NCI-H2081 (cell line): ENCODE results near the gene LANCL2.

Source experiments
- DNase-seq, 2 experiments: peaks; one replicate each; lab custom pipeline; 2025; lab: John Stamatoyannopoulos, UW

LANCL2 gene

DNA sequence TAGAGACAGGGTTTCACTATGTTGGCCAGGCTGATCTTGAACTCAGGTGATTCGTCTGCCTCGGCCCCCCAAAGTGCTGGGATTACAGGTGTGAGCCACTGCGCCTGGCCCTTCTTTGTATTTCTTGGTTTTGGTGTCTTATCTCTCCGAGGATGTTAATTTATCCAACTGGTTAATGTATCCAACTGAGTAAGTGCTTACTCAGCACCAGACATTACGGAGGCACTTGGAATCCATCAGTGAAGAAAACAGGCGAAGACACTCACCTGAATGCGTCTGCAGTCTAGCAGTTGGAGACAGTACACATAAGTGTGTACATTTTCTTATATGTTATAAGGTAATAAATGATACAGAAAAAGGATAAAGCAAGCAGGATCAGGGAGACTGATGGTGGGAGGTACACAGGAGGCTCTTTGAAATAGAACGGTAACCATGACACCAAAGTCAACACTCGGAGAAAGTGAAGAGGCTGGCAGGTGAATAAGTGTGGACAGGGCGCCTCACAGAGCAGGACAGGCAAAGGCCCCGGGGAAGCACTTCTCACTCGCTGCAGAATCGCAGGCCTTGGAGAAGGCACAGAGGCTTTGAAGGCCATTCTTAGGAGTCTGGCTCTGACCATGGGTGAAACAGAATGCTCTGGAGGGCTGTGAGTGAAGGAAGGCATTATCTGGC is 73.1 kb downstream of the LANCL2 start:
- peak; percentile 43 to 87 for DNase-seq

DNA sequence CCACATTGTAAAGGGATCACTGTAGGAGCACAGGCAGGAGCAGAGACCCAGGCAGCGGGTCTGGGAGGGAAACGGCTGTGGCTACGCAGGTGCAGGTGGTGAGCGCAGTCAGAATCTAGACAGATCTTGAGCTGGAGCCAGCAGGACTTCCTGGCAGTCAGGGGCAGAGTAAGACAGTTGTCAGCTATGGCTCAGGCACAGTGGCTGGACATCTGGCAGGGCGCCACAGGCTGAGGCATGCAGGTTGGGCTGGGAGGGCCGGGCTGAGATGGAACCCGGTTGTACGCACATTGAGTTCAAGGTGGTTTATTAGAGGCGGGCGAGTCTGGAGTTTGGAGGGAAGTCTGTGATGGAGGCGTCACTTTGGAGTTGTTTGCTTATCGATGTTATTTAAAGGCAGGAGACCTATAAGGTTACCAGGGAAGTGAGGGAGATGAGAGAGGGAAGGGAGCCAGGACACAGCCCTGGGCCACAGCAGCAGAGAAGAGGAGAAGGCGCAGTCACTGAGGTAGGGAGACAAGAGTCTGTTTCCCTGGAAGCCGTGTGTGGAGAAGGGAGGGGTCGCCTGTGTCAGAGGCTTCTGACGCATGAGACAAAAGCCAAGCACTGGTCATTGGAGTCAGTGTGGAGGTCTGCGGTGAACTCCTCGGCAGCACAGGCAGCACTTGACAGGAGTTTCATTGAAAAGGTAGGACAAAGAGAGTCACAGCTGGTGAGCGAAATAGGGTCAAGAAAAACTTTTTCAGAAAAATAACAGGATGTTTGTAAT is 73.8 kb downstream of the LANCL2 start:
- DNase-seq = peak; percentile 58 to 91

GRCh38 chr7:55439627-55440026 is 74.5 kb downstream of the LANCL2 start:
- peak; percentile 31 to 61 for DNase-seq

- DNase-seq = no peak
Observed at GRCh38 chr7:55440040-55440690, 75.0 kb downstream of the LANCL2 start.

- DNase-seq = no peak
Observed at GRCh38 chr7:55441002-55441401, 75.9 kb downstream of the LANCL2 start.

- DNase-seq = no peak
Observed at GRCh38 chr7:55441774-55442522, 76.8 kb downstream of the LANCL2 start.

DNA sequence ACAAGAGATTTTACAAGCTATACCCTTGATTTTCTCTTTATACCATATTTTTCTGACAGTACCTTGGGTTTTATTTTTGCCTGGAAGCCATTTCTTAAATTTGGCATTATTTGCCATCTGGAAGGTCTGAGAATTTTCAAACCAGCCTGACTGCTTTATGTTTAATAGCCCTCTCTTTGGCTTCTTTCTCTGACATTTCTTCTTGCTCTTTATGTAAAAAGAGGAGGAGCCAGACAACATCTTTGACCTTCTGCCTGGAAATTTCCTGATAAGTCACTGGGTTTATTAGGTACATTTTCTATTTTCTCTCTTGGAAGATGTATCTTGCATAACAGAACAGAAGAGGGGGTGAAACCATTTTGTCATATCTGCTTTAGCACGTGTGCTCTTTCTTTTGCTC is 79.6 kb downstream of the LANCL2 start:
- no peak for DNase-seq

DNA sequence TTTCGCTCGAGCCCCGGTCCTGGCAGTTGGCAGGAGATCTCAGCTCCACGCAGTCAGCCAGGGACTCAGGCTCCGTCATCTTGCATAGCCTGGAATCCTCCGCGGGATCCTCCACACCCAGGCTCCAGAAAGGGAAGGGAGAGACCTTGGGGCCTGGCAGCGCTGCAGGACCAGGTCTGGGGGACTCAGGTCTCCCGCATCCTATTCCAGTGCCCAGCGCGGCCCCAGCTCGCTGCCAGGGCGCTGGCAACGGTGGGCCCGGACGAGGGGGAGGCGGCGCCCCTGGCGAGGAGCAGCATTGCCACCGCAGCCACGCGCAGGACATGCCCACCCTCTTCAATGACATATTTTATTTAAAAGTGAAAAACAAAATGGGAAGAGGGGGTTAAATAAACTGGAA is 83.4 kb downstream of the LANCL2 start:
- DNase-seq = no peak

GRCh38 chr7:55449205-55449991 is 84.3 kb downstream of the LANCL2 start:
- no peak for DNase-seq

DNA sequence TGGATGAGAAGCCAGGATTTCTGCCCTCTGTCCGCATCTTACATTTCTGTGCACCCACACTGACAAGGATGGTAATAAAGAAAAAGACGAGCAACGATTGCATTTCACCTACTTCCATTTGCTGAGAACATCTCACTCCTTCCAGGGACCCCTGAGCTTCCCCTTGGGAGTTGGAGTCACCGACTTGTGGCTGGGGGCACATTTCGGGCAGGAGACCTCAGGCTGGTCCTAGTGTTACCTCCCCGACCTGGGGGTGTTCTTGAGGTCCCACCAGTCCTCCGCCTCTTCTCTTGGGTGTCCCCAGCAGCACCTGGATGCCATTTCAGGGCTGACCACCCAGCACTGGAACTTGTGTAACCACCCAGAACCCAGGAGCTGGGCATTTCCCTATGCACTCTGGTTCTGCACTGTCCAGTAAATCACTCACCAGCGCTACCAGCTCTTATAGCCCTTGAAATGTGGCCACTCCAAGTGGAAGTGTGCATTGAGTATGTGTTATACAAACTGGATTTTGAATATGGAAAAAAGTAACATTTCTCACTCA is 84.9 kb downstream of the LANCL2 start:
- DNase-seq = no peak

GRCh38 chr7:55452971-55453370 is 87.8 kb downstream of the LANCL2 start:
- DNase-seq = no peak

GRCh38 chr7:55457801-55458200 is 92.7 kb downstream of the LANCL2 start:
- no peak for DNase-seq

GRCh38 chr7:55458351-55458750 is 93.2 kb downstream of the LANCL2 start:
- DNase-seq = no peak

DNA sequence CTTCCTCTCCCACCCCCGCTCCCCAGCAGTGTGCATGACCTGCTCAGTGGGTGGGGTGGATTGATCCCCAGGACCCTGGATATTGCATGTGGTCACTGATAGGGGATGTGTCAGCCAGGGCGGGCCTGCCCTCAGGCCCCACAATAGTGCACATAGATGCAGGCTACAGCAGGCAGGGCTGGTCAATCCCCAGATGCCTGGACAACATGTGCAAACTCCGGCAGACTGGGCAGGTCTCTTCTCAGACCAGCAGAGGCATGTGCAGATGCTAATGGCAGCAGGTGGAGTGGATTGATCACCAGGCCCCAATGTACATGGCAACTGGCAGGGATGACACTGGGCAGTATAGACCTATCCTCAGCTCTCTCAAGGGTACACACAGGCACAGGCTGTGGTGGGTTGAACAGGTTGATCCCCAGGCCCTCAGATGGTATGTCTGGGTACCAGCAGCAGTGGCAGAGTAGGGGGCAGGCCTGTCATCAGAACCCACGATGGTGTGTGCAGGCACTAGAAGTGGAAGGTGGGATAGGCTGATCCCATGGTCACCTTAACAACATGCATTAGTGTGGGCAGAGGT is 98.6 kb downstream of the LANCL2 start:
- DNase-seq = no peak

GRCh38 chr7:55464422-55464821 is 99.3 kb downstream of the LANCL2 start:
- DNase-seq = no peak

- DNase-seq = no peak
Observed at GRCh38 chr7:55465691-55466090, 100.6 kb downstream of the LANCL2 start.

DNA sequence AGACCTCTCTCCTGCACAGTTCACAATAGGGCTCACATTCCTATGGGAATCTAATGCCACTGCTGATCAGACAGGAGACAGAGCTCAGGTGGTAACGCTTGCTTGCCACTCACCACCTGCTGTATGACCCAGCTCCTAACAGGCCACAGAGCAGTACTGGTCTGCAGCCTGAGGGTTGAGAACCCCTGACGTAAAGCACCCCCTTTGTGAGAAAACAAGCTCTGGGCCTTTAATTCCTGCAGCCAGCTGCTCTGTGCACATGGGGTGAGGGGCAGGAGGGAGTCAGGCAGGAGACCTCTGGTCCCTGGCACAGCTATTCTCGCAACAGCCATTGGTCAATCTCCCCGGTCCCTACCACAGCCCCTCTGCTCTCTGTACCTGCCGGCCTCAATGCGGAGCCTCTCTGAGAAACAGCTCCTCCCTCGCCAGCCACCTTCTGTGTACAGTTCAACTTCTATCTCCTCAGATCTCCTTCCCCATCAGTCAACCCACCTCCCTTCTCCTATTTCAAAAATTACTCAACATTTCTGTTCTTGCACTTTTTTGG is 102.0 kb downstream of the LANCL2 start:
- DNase-seq = no peak

DNA sequence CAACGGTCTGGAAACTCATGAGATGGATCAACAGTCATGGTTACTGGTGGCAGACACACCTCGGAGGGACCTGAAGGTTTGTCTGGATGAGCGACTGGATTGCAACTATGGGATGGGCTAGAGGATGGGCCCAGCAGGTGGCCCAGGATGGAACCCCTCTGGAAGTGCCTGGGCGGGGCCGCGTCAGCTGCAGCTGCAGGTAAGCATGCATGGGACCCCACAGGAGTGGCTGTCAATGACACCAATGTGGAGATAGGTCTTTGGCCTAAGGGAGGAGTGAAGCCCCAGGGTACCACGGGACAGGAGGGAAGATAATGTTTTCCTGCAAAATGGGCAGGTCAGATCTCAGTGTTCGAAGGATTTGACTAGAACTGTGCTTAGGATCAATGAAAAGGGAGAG is 103.4 kb downstream of the LANCL2 start:
- no peak for DNase-seq

GRCh38 chr7:55469271-55469681 is 104.1 kb downstream of the LANCL2 start:
- DNase-seq = peak in 1 of 2 experiments; percentile 58

DNA sequence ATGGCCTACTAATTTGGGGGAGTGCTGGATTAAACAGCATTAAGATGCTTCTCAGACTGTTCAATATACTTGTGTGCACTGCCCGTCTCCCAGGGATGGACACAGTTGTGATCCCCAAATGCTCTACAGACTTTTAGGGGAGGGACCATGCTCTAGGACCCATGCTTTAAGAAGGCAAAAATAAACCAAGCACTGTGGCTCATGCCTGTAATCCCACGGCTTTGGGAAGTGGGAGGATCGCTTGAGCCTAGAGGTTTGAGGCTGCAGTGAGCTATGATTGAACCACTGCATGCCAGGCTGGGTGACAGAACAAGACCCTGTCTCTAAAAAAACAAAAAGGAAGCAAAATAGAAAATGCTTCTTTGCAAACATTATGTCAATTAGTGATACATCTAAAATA is 104.6 kb downstream of the LANCL2 start:
- DNase-seq = no peak

- DNase-seq = no peak
Observed at GRCh38 chr7:55470261-55470660, 105.1 kb downstream of the LANCL2 start.
